Activated T-cell treated with anti-CD3 and anti-CD28 coated beads for 4 hours (primary cell): Measurements from ENCODE around the gene CENPP.

Experiments
- DNase-seq: peaks from one replicate; pipeline ENCODE4 v3.0.0-alpha.2; 2020

CENPP gene

GRCh38 chr9:92603100-92603499 lies 277.3 kb downstream of the CENPP start:
- no peak for DNase-seq

- DNase-seq = no peak
Measured at GRCh38 chr9:92603990-92604389, 278.2 kb downstream of the CENPP start.

- DNase-seq = no peak
Measured at GRCh38 chr9:92605224-92605623, 279.5 kb downstream of the CENPP start.

- DNase-seq = no peak
Measured at GRCh38 chr9:92607088-92607487, 281.3 kb downstream of the CENPP start.

GRCh38 chr9:92607773-92608172 lies 282.0 kb downstream of the CENPP start:
- no peak for DNase-seq

- no peak for DNase-seq
Measured at GRCh38 chr9:92608241-92608908, 282.6 kb downstream of the CENPP start.

GRCh38 chr9:92608909-92609445 lies 283.2 kb downstream of the CENPP start:
- DNase-seq = no peak

GRCh38 chr9:92610470-92611420 lies 285.0 kb downstream of the CENPP start:
- DNase-seq = no peak

GRCh38 chr9:92611621-92612285 lies 286.0 kb downstream of the CENPP start:
- DNase-seq = no peak

GRCh38 chr9:92612292-92612691 lies 286.5 kb downstream of the CENPP start:
- no peak for DNase-seq

GRCh38 chr9:92612816-92613215 lies 287.1 kb downstream of the CENPP start:
- DNase-seq = no peak

- no peak for DNase-seq
Measured at GRCh38 chr9:92613268-92614122, 287.7 kb downstream of the CENPP start.

GRCh38 chr9:92614123-92614510 lies 288.4 kb downstream of the CENPP start:
- DNase-seq = no peak

GRCh38 chr9:92614763-92615461 lies 289.2 kb downstream of the CENPP start:
- no peak for DNase-seq

GRCh38 chr9:92615790-92616189 lies 290.0 kb downstream of the CENPP start:
- DNase-seq = no peak

GRCh38 chr9:92616199-92616641 lies 290.5 kb downstream of the CENPP start:
- no peak for DNase-seq

- no peak for DNase-seq
Measured at GRCh38 chr9:92616655-92617111, 290.9 kb downstream of the CENPP start.

GRCh38 chr9:92617195-92617813 lies 291.6 kb downstream of the CENPP start:
- DNase-seq = no peak

GRCh38 chr9:92617951-92618510 lies 292.3 kb downstream of the CENPP start:
- no peak for DNase-seq

GRCh38 chr9:92618633-92619225 lies 293.0 kb downstream of the CENPP start:
- no peak for DNase-seq
